ENCODE data around the gene SF3B6.
"Not testable (repeated sequence)": the region's sequence is repeated elsewhere in the genome, so short reads cannot be mapped to it uniquely, and the experiment has no call there.

The SF3B6 gene

GRCh38 chr2:24075915-24076848 is at the start of gene SF3B6:
TSS of gene SF3B6 (minus strand) at chr2:24076326. CDS start at chr2:24076229, 97 bp downstream.
- DNase-seq = peak; percentile 98

- DNase-seq = peak; percentile 49
Observed at GRCh38 chr2:24123922-24124580, 47.9 kb upstream of the SF3B6 start.

- DNase-seq = peak; percentile 78
Observed at GRCh38 chr2:24123195-24123921, 47.2 kb upstream of the SF3B6 start, which contains the start of the genes FAM228B and PFN4. TSS of gene FAM228B (plus strand) at chr2:24123469. CDS start at chr2:24124362, 893 bp downstream. TSS of gene PFN4 (minus strand) at chr2:24123334. CDS start at chr2:24122535, 799 bp downstream.

GRCh38 chr2:24122366-24123194 is 46.5 kb upstream of the SF3B6 start:
- DNase-seq = no peak

GRCh38 chr2:24121469-24121868 is 45.3 kb upstream of the SF3B6 start:
- DNase-seq = no peak

GRCh38 chr2:24121066-24121465 is 44.9 kb upstream of the SF3B6 start:
- no peak for DNase-seq

- DNase-seq = no peak
Observed at GRCh38 chr2:24117902-24118301, 41.8 kb upstream of the SF3B6 start.

GRCh38 chr2:24115057-24115456 is 38.9 kb upstream of the SF3B6 start:
- DNase-seq = no peak

- no peak for DNase-seq
Observed at GRCh38 chr2:24111407-24111901, 35.3 kb upstream of the SF3B6 start.

- DNase-seq = no peak
Observed at GRCh38 chr2:24110660-24111303, 34.7 kb upstream of the SF3B6 start.

GRCh38 chr2:24109431-24109830 is 33.3 kb upstream of the SF3B6 start:
- DNase-seq = not testable (repeated sequence)

- DNase-seq = no peak
Observed at GRCh38 chr2:24107336-24107735, 31.2 kb upstream of the SF3B6 start.

GRCh38 chr2:24106786-24107185 is 30.7 kb upstream of the SF3B6 start:
- no peak for DNase-seq

- DNase-seq = no peak
Observed at GRCh38 chr2:24105816-24106215, 29.7 kb upstream of the SF3B6 start.

- DNase-seq = no peak
Observed at GRCh38 chr2:24104906-24105305, 28.8 kb upstream of the SF3B6 start.

GRCh38 chr2:24104110-24104650 is 28.1 kb upstream of the SF3B6 start:
- no peak for DNase-seq

- no peak for DNase-seq
Observed at GRCh38 chr2:24102677-24103076, 26.6 kb upstream of the SF3B6 start.

GRCh38 chr2:24101992-24102391 is 25.9 kb upstream of the SF3B6 start:
- DNase-seq = no peak

- DNase-seq = not testable (repeated sequence)
Observed at GRCh38 chr2:24100732-24101131, 24.6 kb upstream of the SF3B6 start.

GRCh38 chr2:24095171-24095677 is 19.1 kb upstream of the SF3B6 start:
- DNase-seq = not testable (repeated sequence)

GRCh38 chr2:24093270-24093669 is 17.1 kb upstream of the SF3B6 start:
- DNase-seq = not testable (repeated sequence)

Data from NCI-H1105 treated with DMSO at 0.1 percent for 48 hours (cell line).